Neural progenitor cell (in vitro differentiated cells): Measurements from ENCODE around the gene C1orf87. TPM values are rescaled to one million over a fixed set of nuclear protein-coding genes. Genes with fewer than 3 reads are reported as not detected.

Experiments
- DNase-seq: peaks from one replicate; pipeline ENCODE4 v3.0.0-alpha.2; 2016; ENCODE audit warnings: low spot score
- H2AFZ ChIP-seq: fragments of 200-600 bp; sonication (generic); replicated peaks from 2 replicates; pipeline ENCODE4 v1.6.1; 2016; ENCODE audit warnings: antibody characterized with exemption
- H3F3A ChIP-seq: fragments of 200-600 bp; sonication (generic); 2 replicates; pipeline ENCODE4 v1.6.1; 2016; ENCODE audit warnings: antibody characterized with exemption, low read depth
- H3K27ac ChIP-seq: fragments of 200-600 bp; sonication (generic); 2 replicates; pipeline ENCODE4 v1.5.1; 2016; ENCODE audit warnings: mild to moderate bottlenecking
- H3K27me3 ChIP-seq: fragments of 200-600 bp; sonication (generic); 2 replicates; pipeline ENCODE4 v1.6.1; 2016; ENCODE audit warnings: mild to moderate bottlenecking, moderate library complexity
- H3K36me3 ChIP-seq: fragments of 200-600 bp; sonication (generic); 2 replicates; pipeline ENCODE4 v1.5.1; 2016
- H3K4me1 ChIP-seq: fragments of 200-600 bp; sonication (generic); 2 replicates; pipeline ENCODE4 v1.6.1; 2016; ENCODE audit warnings: mixed run types
- H3K4me2 ChIP-seq: fragments of 200-600 bp; sonication (generic); 2 replicates; pipeline ENCODE4 v1.6.1; 2016
- H3K4me3 ChIP-seq: fragments of 200-600 bp; sonication (generic); 2 replicates; pipeline ENCODE4 v1.5.1; 2016
- H3K79me2 ChIP-seq: fragments of 200-600 bp; sonication (generic); 2 replicates; pipeline ENCODE4 v1.6.1; 2016; ENCODE audit warnings: low read depth
- H3K9ac ChIP-seq: fragments of 200-600 bp; sonication (generic); 2 replicates; pipeline ENCODE4 v1.6.1; 2016
- H3K9me3 ChIP-seq: fragments of 200-600 bp; sonication (generic); 2 replicates; pipeline ENCODE4 v1.5.1; 2016; ENCODE audit warnings: low read depth
- H4K20me1 ChIP-seq: fragments of 200-600 bp; sonication (generic); 2 replicates; pipeline ENCODE4 v1.6.1; 2016; ENCODE audit warnings: low read depth
- H3K27ac Mint-ChIP-seq: 3 replicates; pipeline ENCODE4 v1.8.0; 2021; ENCODE audit warnings: mixed read lengths
- H3K27me3 Mint-ChIP-seq: 2 replicates; pipeline ENCODE4 v1.8.0; 2022; ENCODE audit warnings: low read depth, mild to moderate bottlenecking, inconsistent platforms, moderate library complexity, mixed read lengths; ENCODE audit not compliant: insufficient read depth
- H3K36me3 Mint-ChIP-seq: 3 replicates; pipeline ENCODE4 v1.8.0; 2021; ENCODE audit warnings: mixed read lengths
- H3K4me1 Mint-ChIP-seq: 3 replicates; pipeline ENCODE4 v1.8.0; 2021; ENCODE audit warnings: mixed read lengths
- H3K4me3 Mint-ChIP-seq: 3 replicates; pipeline ENCODE4 v1.8.0; 2021; ENCODE audit warnings: mild to moderate bottlenecking, moderate library complexity, mixed read lengths
- H3K9me3 Mint-ChIP-seq: 3 replicates; pipeline ENCODE4 v1.8.0; 2020; ENCODE audit warnings: mixed read lengths
- EZH2 ChIP-seq: fragments of 200-600 bp; sonication (generic); IDR thresholded peaks from 2 replicates; pipeline ENCODE4 v1.6.1; 2017; ENCODE audit warnings: antibody characterized with exemption, mild to moderate bottlenecking, moderate library complexity
- EZH2phosphoT487 ChIP-seq: fragments of 200-600 bp; sonication (generic); IDR thresholded peaks from 2 replicates; pipeline ENCODE4 v1.6.1; 2017; ENCODE audit warnings: antibody characterized with exemption
- total RNA-seq: library from RNA; depleted of rRNA; stranded (reverse); fragments of >200 nt; gene quantifications from 2 replicates; pipeline ENCODE4 v1.2.3, GENCODE V29; 2015; ENCODE audit warnings: low replicate concordance
- TF ChIP-seq, protein P1 (sequence below): fragments of 200-600 bp; sonication (generic); IDR thresholded peaks from 2 replicates; pipeline ENCODE4 v1.5.1; 2017; ENCODE audit warnings: antibody characterized with exemption, mild to moderate bottlenecking

Gene C1orf87
- total RNA-seq, 1 donor from 2014 or later = not detected

DNA sequence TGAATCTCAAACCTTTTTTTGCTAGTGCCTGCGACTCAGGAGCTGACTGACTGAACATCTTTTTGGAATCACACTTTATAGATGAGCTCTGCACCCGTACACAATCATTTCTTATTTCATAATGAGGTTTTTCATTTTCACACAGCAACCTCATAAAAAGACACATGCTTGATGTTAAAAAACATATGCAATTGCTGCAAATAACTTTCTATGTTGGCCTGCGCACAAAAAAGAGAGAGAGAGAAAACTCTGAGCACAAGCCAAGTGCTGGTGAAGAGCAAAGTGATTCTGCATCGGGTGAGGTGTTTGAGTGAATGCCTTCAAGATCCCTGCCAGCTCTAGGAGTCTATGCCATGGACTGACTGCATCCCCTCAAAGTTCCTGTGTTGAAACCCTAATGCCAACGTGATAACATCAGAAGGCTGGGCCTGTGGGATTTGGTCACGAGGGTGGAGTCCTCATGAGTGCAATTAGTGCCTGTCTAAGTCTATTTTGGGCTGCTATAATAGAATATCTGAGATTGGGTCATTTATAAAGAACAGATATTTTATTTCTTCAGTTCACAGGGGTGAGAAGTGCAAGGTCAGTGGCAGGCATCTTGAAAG, 36.6 kb downstream of the C1orf87 start:
- H2AFZ ChIP-seq = no peak overlapping the region
- H4K20me1 ChIP-seq = no peaks in the 10 kb centered on the region
- Mint-ChIP-seq H3K4me1 (no peaks in the 10 kb centered on the region), H3K4me3 (no peak overlapping the region), H3K9me3 (no peaks in the 10 kb centered on the region), H3K36me3 (no peaks in the 10 kb centered on the region), H3K27ac (no peak overlapping the region), H3K27me3 (peaks cover 2% of the 10 kb centered on the region)
- H3K27ac ChIP-seq = no peak overlapping the region
- TF ChIP-seq EZH2 (no peak), EZH2phosphoT487 (no peak)
- TF ChIP-seq, protein P1, sequence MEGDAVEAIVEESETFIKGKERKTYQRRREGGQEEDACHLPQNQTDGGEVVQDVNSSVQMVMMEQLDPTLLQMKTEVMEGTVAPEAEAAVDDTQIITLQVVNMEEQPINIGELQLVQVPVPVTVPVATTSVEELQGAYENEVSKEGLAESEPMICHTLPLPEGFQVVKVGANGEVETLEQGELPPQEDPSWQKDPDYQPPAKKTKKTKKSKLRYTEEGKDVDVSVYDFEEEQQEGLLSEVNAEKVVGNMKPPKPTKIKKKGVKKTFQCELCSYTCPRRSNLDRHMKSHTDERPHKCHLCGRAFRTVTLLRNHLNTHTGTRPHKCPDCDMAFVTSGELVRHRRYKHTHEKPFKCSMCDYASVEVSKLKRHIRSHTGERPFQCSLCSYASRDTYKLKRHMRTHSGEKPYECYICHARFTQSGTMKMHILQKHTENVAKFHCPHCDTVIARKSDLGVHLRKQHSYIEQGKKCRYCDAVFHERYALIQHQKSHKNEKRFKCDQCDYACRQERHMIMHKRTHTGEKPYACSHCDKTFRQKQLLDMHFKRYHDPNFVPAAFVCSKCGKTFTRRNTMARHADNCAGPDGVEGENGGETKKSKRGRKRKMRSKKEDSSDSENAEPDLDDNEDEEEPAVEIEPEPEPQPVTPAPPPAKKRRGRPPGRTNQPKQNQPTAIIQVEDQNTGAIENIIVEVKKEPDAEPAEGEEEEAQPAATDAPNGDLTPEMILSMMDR = no peak
- H3K79me2 ChIP-seq = no peaks in the 10 kb centered on the region
- H3K4me3 ChIP-seq = no peak overlapping the region
- peaks cover 5% of the 10 kb centered on the region for H3F3A ChIP-seq
- no peak overlapping the region for H3K4me2 ChIP-seq
- H3K4me1 ChIP-seq = peaks cover 6% of the 10 kb centered on the region
- no peaks in the 10 kb centered on the region for H3K9me3 ChIP-seq
- H3K9ac ChIP-seq = no peak overlapping the region
- DNase-seq = no peak
- H3K36me3 ChIP-seq = no peaks in the 10 kb centered on the region
- no peaks in the 10 kb centered on the region for H3K27me3 ChIP-seq

DNA sequence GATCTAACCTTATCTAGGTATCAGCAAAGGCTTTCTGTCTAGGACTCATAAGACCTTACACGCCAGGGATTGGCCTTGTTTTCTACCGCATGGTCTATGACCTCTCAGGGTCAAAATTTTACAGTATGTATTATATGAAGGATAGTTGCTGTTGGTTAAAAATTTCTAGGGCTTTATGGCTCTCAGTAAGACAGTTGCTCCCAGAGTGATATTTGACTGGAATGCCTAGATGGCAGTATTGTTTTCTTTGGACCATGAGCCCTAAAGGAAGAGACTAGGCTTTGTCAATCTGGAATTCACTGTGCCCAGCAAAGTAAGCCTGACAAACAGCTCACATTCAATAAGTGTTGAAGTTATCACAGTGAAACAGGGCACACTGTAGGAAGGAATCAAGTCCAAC, 37.6 kb downstream of the C1orf87 start:
- H3K36me3 ChIP-seq = no peaks in the 10 kb centered on the region
- DNase-seq = no peak
- H3K4me1 ChIP-seq = no peaks in the 10 kb centered on the region
- Mint-ChIP-seq H3K27me3 (peaks cover 2% of the 10 kb centered on the region), H3K4me1 (no peaks in the 10 kb centered on the region), H3K9me3 (no peaks in the 10 kb centered on the region), H3K4me3 (no peak overlapping the region), H3K27ac (no peak overlapping the region), H3K36me3 (no peaks in the 10 kb centered on the region)
- H3K4me2 ChIP-seq = no peak overlapping the region
- H3K27ac ChIP-seq = no peak overlapping the region
- H2AFZ ChIP-seq = no peak overlapping the region
- no peaks in the 10 kb centered on the region for H3F3A ChIP-seq
- no peaks in the 10 kb centered on the region for H3K79me2 ChIP-seq
- H3K4me3 ChIP-seq = no peak overlapping the region
- no peaks in the 10 kb centered on the region for H4K20me1 ChIP-seq
- no peaks in the 10 kb centered on the region for H3K27me3 ChIP-seq
- TF ChIP-seq, protein P1 = no peak
- H3K9me3 ChIP-seq = no peaks in the 10 kb centered on the region
- no peak overlapping the region for H3K9ac ChIP-seq

DNA sequence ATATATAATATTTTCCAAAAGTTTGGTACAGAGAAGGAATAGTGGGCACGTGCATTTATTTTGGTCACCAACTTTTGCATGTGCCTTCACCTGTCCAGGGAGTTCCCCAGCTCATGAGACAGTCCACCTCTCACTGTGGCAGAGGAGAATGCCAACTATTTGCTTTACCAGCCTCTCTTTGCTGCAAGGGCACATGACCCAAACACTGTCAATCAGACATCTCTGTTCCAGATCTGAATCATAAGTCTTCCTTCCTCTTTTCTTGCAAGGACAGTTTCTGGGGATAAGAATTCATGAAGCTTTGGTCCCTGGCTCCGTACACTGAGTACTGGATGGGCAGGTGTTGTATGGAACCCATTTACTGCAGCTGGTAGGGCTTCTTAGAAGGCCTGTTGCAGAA, 38.6 kb downstream of the C1orf87 start:
- no peaks in the 10 kb centered on the region for H3K4me1 ChIP-seq
- H3K27ac ChIP-seq = no peak overlapping the region
- H3K4me2 ChIP-seq = no peak overlapping the region
- no peak overlapping the region for H3K9ac ChIP-seq
- Mint-ChIP-seq H3K4me1 (no peaks in the 10 kb centered on the region), H3K27ac (no peak overlapping the region), H3K9me3 (no peaks in the 10 kb centered on the region), H3K4me3 (no peak overlapping the region), H3K36me3 (no peaks in the 10 kb centered on the region), H3K27me3 (peaks cover 2% of the 10 kb centered on the region)
- H4K20me1 ChIP-seq = no peaks in the 10 kb centered on the region
- H3K9me3 ChIP-seq = no peaks in the 10 kb centered on the region
- no peaks in the 10 kb centered on the region for H3K79me2 ChIP-seq
- no peak for DNase-seq
- H3K36me3 ChIP-seq = no peaks in the 10 kb centered on the region
- H3K4me3 ChIP-seq = no peak overlapping the region
- TF ChIP-seq, protein P1 = no peak
- no peak for TF ChIP-seq EZH2
- TF ChIP-seq EZH2phosphoT487 = no peak
- H3F3A ChIP-seq = no peaks in the 10 kb centered on the region
- H3K27me3 ChIP-seq = no peaks in the 10 kb centered on the region
- H2AFZ ChIP-seq = no peak overlapping the region
